K562 (cell line): ENCODE measurements around the gene OR4K14. TPM values are rescaled to one million over a fixed set of nuclear protein-coding genes. Genes with fewer than 3 reads are reported as not detected.

ENCODE experiments used
- ARNT ChIP-seq, 2 experiments: fragments of 450-650 bp; IDR thresholded peaks; 2 replicates each; pipeline ENCODE4 v1.6.1; 2016; ENCODE audit warnings: mild to moderate bottlenecking in 1 of 2
- ATF7 ChIP-seq: fragments of 450-650 bp; IDR thresholded peaks from 2 replicates; pipeline ENCODE4 v1.7.1; 2014; ENCODE audit warnings: mild to moderate bottlenecking, moderate library complexity
- EHMT2 ChIP-seq: fragments of 450-650 bp; IDR thresholded peaks from 2 replicates; pipeline ENCODE4 v1.6.1; 2018; ENCODE audit warnings: antibody characterized with exemption
- ELF2 ChIP-seq: fragments of 250-450 bp; sonication (Bioruptor Pico); IDR thresholded peaks from 2 replicates; pipeline ENCODE4 v1.5.0; 2021; ENCODE audit warnings: mild to moderate bottlenecking
- ETV1 ChIP-seq: fragments of 450-650 bp; conservative IDR thresholded peaks from 2 replicates; pipeline ENCODE4 v1.6.1; 2016; ENCODE audit warnings: missing genetic modification characterization, control low read depth, low read depth, missing compliant biosample characterization
- GTF2E2 ChIP-seq: fragments of 200-800 bp; sonication (Bioruptor generic); IDR thresholded peaks from 2 replicates; pipeline ENCODE4 v1.6.1; 2016; ENCODE audit warnings: missing genetic modification characterization, missing compliant biosample characterization
- HDAC2 ChIP-seq: fragments of 450-650 bp; IDR thresholded peaks from 2 replicates; pipeline ENCODE4 v1.6.1; 2016; ENCODE audit warnings: mild to moderate bottlenecking
- HMG20B ChIP-seq: fragments of 250-450 bp; sonication (Bioruptor Pico); IDR thresholded peaks from 2 replicates; pipeline ENCODE4 v1.5.0; 2021; ENCODE audit warnings: mild to moderate bottlenecking
- MEF2A ChIP-seq: IDR thresholded peaks from 2 replicates; pipeline ENCODE4 v1.6.1; 2011; ENCODE audit warnings: low read depth, mild to moderate bottlenecking, low read length, moderate library complexity; ENCODE audit not compliant: control insufficient read depth
- MEF2D ChIP-seq: conservative IDR thresholded peaks from 2 replicates; pipeline ENCODE4 v1.6.1; 2016; ENCODE audit warnings: low read depth, missing genetic modification characterization, missing compliant biosample characterization
- MYNN ChIP-seq, 2 experiments: sonication (generic); formaldehyde crosslinking in 1 of 2; IDR thresholded peaks; 2 replicates each; pipeline versions ENCODE4 v1.5.0 to v1.6.1; 2016 to 2020; ENCODE audit warnings: antibody characterized with exemption in 1 of 2, missing genetic modification reagents in 1 of 2
- PHB ChIP-seq: fragments of 250-450 bp; sonication (Bioruptor Pico); IDR thresholded peaks from 2 replicates; pipeline ENCODE4 v1.5.0; 2021
- PHF8 ChIP-seq: fragments of 200-600 bp; sonication (generic); IDR thresholded peaks from 2 replicates; pipeline ENCODE4 v1.6.1; 2012; ENCODE audit warnings: mixed run types, mild to moderate bottlenecking, inconsistent platforms, low read length, moderate library complexity, borderline replicate concordance
- POLR2AphosphoS2 ChIP-seq: IDR thresholded peaks from 2 replicates; pipeline ENCODE4 v1.6.1; 2012; ENCODE audit warnings: low read length, improper control_type of control experiment
- U2AF2 ChIP-seq: fragments of 200-400 bp; formaldehyde crosslinking; optimal IDR thresholded peaks from 2 replicates; pipeline ENCODE3; 2017; ENCODE audit warnings: low read depth, mild to moderate bottlenecking, low read length
- polyA plus RNA-seq, 8 experiments: library from polyadenylated mRNA; depleted of rRNA in 4 of 8; stranded (reverse) in 5 of 8; unstranded in 3 of 8; fragments of >200 nt; fragmentation: Nextera tagmentation in 2 of 8; fragmentation: Illumina TruSeq in 1 of 8; extraction: Ambion mirVana in 2 of 8; extraction: Trizol in 1 of 8; gene quantifications; 2 replicates each; pipeline versions ENCODE4 v1.2.1 to v1.2.3, GENCODE V29; 2011 to 2014; ENCODE audit warnings: inconsistent platforms in 1 of 8, missing spikeins in 1 of 8
- total RNA-seq, 7 experiments: library from RNA; depleted of rRNA in 6 of 7; stranded (reverse); fragments of >200 nt in 6 of 7; fragmentation: Illumina TruSeq in 2 of 7; extraction: Trizol in 2 of 7; gene quantifications; 2 replicates each; pipeline versions ENCODE4 v1.2.1 to v1.2.3, GENCODE V29; 2011 to 2021; ENCODE audit warnings: low replicate concordance in 1 of 7
- TF ChIP-seq, protein P1 (sequence below), 2 experiments: IDR thresholded peaks; 2 replicates each; pipeline ENCODE4 v1.6.1; 2011; ENCODE audit warnings: borderline replicate concordance in 1 of 2, control low read depth in 1 of 2, low read depth in 1 of 2, low read length in 1 of 2, mild to moderate bottlenecking in 1 of 2, mixed read lengths in 1 of 2, moderate library complexity in 1 of 2; ENCODE audit not compliant: insufficient read depth in 1 of 2, insufficient read length in 1 of 2, poor library complexity in 1 of 2, severe bottlenecking in 1 of 2; ENCODE audit errors: extremely low read depth in 1 of 2
- TF ChIP-seq, protein P2 (sequence below), 2 experiments: fragments of 450-650 bp in 1 of 2; sonication (generic) in 1 of 2; formaldehyde crosslinking in 1 of 2; IDR thresholded peaks in 1 of 2; conservative IDR thresholded peaks in 1 of 2; 2 replicates each; pipeline versions ENCODE4 v1.6.1 to v1.8.1; 2016 to 2023; ENCODE audit warnings: mild to moderate bottlenecking in 2 of 2, moderate library complexity in 2 of 2, inconsistent platforms in 1 of 2, missing genetic modification reagents in 1 of 2
- TF ChIP-seq, protein P3 (sequence below): sonication (generic); formaldehyde crosslinking; IDR thresholded peaks from 2 replicates; pipeline ENCODE4 v1.8.0; 2022; ENCODE audit warnings: mild to moderate bottlenecking, missing genetic modification reagents
- TF ChIP-seq, protein P4 (sequence below): sonication (generic); formaldehyde crosslinking; IDR thresholded peaks from 2 replicates; pipeline ENCODE4 v1.9.0; 2022; ENCODE audit warnings: mild to moderate bottlenecking, missing genetic modification reagents
- TF ChIP-seq, protein P5 (sequence below): fragments of 250-450 bp; sonication (Bioruptor Pico); IDR thresholded peaks from 2 replicates; pipeline ENCODE4 v1.8.0; 2022; ENCODE audit warnings: inconsistent platforms
- TF ChIP-seq, protein P6 (sequence below), 3 experiments: fragments of 200-800 bp in 1 of 3; sonication (Bioruptor generic) in 1 of 3; sonication (generic) in 1 of 3; formaldehyde crosslinking in 1 of 3; IDR thresholded peaks; 2 replicates each; pipeline versions ENCODE4 v1.6.1 to v1.8.0; 2016 to 2022; ENCODE audit warnings: mild to moderate bottlenecking in 2 of 3, missing compliant biosample characterization in 2 of 3, missing genetic modification characterization in 2 of 3, missing genetic modification reagents in 1 of 3

The OR4K14 gene
- total and polyA plus RNA-seq, 9 of the 15 experiments (the other 6 are each of a cell fraction or from before 2014, with no cell fraction given), result not detected

DNA sequence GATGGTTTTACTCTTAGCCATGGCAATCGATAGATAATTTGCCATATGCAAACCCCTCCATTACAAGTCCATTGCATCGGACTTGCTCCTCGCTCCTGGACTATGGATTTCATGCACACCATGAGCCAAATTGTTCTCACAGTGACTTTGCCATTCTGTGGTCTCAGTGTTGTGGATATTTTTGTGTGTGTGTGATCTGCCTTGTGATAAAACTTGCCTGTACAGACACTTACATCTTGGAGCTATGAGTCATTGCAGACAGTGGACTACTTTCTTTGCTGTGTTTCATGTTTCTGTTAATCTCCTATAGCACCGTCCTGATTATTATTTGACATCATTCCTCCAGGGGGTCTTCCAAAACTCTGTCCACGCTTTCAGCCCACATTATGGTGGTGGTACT is 25.1 kb upstream of the OR4K14 start (continued):
- no peak for TF ChIP-seq MYNN (IDR thresholded peaks at IDR 0.05)
- no peak for TF ChIP-seq MYNN (CRISPR knock-in tag; IDR thresholded peaks at IDR 0.05)
- TF ChIP-seq, protein P1, sequence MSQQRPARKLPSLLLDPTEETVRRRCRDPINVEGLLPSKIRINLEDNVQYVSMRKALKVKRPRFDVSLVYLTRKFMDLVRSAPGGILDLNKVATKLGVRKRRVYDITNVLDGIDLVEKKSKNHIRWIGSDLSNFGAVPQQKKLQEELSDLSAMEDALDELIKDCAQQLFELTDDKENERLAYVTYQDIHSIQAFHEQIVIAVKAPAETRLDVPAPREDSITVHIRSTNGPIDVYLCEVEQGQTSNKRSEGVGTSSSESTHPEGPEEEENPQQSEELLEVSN (IDR thresholded peaks at IDR 0.05; ENCODE audit: borderline replicate concordance in 1 of 2, extremely low read depth in 1 of 2, insufficient read depth in 1 of 2, insufficient read length in 1 of 2, low read depth in 1 of 2, low read length in 1 of 2, poor library complexity in 1 of 2, severe bottlenecking in 1 of 2), result no peak
- TF ChIP-seq HDAC2, result no peak
- TF ChIP-seq, protein P2, sequence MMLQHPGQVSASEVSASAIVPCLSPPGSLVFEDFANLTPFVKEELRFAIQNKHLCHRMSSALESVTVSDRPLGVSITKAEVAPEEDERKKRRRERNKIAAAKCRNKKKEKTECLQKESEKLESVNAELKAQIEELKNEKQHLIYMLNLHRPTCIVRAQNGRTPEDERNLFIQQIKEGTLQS (IDR thresholded peaks at IDR 0.05), result peak; percentile 80
- TF ChIP-seq, protein P2 (CRISPR knock-in tag; conservative IDR thresholded peaks at IDR 0.05), result no peak
- TF ChIP-seq PHF8, result no peak
- no peak for TF ChIP-seq HMG20B (CRISPR knock-in tag)
- TF ChIP-seq MEF2A, result no peak
- TF ChIP-seq ETV1 (tag), result no peak
- TF ChIP-seq ATF7, result peak; percentile 28; the same call in 1 of the 2 replicates
- TF ChIP-seq EHMT2, result peak; percentile 55; the same call in 1 of the 2 replicates
- no peak for TF ChIP-seq MEF2D (tag)
- no peak for TF ChIP-seq PHB (CRISPR knock-in tag)
- TF ChIP-seq GTF2E2 (tag), result no peak
- TF ChIP-seq, protein P3, sequence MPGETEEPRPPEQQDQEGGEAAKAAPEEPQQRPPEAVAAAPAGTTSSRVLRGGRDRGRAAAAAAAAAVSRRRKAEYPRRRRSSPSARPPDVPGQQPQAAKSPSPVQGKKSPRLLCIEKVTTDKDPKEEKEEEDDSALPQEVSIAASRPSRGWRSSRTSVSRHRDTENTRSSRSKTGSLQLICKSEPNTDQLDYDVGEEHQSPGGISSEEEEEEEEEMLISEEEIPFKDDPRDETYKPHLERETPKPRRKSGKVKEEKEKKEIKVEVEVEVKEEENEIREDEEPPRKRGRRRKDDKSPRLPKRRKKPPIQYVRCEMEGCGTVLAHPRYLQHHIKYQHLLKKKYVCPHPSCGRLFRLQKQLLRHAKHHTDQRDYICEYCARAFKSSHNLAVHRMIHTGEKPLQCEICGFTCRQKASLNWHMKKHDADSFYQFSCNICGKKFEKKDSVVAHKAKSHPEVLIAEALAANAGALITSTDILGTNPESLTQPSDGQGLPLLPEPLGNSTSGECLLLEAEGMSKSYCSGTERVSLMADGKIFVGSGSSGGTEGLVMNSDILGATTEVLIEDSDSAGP (CRISPR knock-in tag), result no peak
- TF ChIP-seq ELF2 (CRISPR knock-in tag), result no peak
- no peak for TF ChIP-seq U2AF2
- TF ChIP-seq, protein P4, sequence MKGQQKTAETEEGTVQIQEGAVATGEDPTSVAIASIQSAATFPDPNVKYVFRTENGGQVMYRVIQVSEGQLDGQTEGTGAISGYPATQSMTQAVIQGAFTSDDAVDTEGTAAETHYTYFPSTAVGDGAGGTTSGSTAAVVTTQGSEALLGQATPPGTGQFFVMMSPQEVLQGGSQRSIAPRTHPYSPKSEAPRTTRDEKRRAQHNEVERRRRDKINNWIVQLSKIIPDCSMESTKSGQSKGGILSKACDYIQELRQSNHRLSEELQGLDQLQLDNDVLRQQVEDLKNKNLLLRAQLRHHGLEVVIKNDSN (CRISPR knock-in tag), result no peak
- TF ChIP-seq, protein P5, sequence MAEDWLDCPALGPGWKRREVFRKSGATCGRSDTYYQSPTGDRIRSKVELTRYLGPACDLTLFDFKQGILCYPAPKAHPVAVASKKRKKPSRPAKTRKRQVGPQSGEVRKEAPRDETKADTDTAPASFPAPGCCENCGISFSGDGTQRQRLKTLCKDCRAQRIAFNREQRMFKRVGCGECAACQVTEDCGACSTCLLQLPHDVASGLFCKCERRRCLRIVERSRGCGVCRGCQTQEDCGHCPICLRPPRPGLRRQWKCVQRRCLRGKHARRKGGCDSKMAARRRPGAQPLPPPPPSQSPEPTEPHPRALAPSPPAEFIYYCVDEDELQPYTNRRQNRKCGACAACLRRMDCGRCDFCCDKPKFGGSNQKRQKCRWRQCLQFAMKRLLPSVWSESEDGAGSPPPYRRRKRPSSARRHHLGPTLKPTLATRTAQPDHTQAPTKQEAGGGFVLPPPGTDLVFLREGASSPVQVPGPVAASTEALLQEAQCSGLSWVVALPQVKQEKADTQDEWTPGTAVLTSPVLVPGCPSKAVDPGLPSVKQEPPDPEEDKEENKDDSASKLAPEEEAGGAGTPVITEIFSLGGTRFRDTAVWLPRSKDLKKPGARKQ, result no peak
- TF ChIP-seq, protein P6, sequence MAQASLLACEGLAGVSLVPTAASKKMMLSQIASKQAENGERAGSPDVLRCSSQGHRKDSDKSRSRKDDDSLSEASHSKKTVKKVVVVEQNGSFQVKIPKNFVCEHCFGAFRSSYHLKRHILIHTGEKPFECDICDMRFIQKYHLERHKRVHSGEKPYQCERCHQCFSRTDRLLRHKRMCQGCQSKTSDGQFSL (CRISPR knock-in tag; IDR thresholded peaks at IDR 0.05), result no peak
- TF ChIP-seq, protein P6 (tag; IDR thresholded peaks at IDR 0.05), result no peak
- TF ChIP-seq POLR2AphosphoS2, result no peak
- no peak for TF ChIP-seq ARNT (IDR thresholded peaks at IDR 0.05)
